TTC549 (cell line): ENCODE measurements around the gene COL26A1.
A peak's percentile ranks its signal among the peaks of the same experiment; 100 is the strongest.
"Not testable (repeated sequence)": the region's sequence is repeated elsewhere in the genome, so short reads cannot be mapped to it uniquely, and the experiment has no call there.

Experiments used
- FAIRE-seq: peaks from 2 replicates; lab custom pipeline; 2012; peaks lifted over from hg19 to GRCh38; lab: Jason Lieb, UNC

The COL26A1 gene

DNA sequence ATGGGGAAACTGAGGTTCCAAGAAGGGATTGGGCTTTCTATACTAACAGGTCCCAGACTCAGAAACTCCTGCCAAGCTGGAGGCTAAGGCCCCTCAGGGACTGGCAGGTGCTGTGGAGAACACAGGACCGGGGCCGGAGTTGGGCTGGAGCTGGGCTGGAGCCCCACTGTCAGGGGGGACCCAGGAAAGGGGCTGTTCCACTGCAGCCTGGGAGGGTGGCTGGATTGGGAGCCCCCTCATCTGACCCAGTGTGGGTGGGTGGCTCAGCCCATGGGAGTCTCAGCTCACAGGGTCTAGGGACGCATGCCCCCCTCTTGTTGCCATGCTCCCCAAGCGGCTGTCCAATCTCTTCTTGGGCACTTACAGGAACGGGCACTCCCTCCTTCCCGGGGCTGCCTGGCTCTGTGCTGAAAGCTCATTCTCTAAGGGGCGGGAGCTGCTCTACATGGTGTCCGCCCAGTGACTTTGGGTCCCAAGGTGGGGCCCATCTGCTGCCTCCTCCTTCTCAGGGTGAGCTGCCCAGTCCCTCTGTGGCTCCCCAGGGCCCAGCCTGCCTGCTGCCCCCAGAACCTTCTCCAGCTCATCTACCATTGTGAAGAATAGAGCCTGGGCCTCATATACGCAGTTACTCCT is 139.9 kb downstream of the COL26A1 start:
- FAIRE-seq = no peak

- not testable (repeated sequence) for FAIRE-seq
These were observed 142.8 kb downstream of the COL26A1 start for GRCh38 chr7:101505510-101505909.

DNA sequence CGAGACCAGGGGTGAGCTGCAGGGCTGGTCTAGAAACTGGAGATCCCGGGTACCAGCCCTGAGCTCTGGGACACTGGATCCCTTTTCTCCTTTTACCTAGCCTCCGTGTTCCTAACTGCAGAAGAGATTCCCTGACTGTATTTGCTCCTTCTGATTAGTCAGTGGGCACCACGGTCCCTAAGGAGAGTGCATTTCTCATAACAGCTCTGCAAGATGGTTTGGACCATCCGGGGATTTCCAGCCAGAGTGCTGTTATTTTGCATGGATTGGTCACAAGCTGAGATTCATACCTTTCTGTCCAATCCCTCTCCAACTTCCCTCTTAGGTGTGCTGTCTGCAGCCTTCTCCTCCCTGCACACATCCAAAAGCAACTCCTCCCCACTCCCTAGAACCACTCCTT is 143.9 kb downstream of the COL26A1 start:
- FAIRE-seq = no peak

DNA sequence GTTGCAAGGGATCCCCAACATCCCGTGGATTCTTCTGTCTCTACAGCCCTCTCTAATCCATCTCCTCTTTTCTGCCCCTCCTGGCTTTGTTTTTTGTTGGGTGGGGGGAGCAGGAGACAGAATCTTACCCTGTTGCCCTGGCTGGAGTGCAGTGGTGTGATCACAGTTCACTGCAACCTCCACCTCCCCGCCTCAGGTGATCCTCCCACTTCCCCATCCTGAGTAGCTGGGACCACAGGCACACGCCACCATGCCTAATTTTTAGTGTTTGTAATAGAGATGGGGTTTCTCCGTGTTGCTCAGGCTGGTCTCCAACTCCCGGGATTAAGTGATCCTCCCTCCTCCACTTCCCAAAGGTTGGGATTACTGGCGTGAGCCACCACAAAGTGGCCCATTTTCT is 144.7 kb downstream of the COL26A1 start:
- no peak for FAIRE-seq

GRCh38 chr7:101507791-101508252 is 145.1 kb downstream of the COL26A1 start:
- peak; percentile 5 for FAIRE-seq

GRCh38 chr7:101510297-101510696 is 147.6 kb downstream of the COL26A1 start:
- no peak for FAIRE-seq

GRCh38 chr7:101511965-101512364 is 149.3 kb downstream of the COL26A1 start:
- FAIRE-seq = no peak

GRCh38 chr7:101516851-101517250 is 154.2 kb downstream of the COL26A1 start:
- no peak for FAIRE-seq

GRCh38 chr7:101517304-101517703 is 154.6 kb downstream of the COL26A1 start:
- FAIRE-seq = no peak

GRCh38 chr7:101518336-101518735 is 155.7 kb downstream of the COL26A1 start:
- FAIRE-seq = no peak

- no peak for FAIRE-seq
These were observed 156.8 kb downstream of the COL26A1 start for GRCh38 chr7:101519324-101520023.

DNA sequence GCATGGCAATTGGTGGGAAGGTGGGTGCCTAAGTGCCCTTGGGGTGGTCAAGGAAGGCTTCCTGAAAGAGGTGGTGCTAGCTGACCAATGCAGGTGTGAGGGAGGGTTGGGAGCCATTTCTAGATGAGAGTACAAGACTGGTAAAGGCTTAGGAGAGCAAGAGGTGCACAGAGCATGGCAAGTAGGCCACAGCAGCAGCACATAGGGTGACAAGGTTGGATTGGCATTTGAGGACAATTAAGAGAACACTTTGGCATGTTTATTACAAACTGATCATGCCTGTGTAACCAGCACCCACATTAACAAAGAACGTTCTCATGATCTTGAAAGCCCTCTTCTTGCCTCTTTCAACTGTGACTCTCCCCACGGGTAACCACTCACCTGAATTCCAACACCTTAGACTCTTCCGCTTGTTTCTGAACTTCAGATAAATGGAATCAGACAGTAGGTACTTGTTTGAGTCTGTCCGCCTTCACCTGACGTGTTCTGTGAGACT is 158.8 kb downstream of the COL26A1 start:
- no peak for FAIRE-seq

DNA sequence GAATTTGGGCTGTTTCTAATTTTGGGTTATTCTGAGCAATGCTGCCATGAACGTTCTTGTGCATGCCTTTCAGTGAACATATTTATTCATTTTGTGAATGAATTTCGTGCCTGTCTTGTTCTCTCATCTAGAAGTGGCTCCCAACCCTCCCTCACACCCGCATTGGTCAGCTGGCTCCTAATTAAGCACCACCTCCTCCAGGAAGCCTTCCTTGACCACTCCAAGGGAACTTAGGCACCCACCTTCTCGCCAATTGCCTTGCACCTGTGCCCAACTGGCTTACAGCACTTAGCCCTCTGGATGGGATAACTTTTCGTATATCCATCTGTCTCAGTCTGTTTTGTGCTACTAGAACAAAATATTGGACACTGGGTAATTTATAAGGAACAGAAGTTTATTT is 159.3 kb downstream of the COL26A1 start:
- no peak for FAIRE-seq

DNA sequence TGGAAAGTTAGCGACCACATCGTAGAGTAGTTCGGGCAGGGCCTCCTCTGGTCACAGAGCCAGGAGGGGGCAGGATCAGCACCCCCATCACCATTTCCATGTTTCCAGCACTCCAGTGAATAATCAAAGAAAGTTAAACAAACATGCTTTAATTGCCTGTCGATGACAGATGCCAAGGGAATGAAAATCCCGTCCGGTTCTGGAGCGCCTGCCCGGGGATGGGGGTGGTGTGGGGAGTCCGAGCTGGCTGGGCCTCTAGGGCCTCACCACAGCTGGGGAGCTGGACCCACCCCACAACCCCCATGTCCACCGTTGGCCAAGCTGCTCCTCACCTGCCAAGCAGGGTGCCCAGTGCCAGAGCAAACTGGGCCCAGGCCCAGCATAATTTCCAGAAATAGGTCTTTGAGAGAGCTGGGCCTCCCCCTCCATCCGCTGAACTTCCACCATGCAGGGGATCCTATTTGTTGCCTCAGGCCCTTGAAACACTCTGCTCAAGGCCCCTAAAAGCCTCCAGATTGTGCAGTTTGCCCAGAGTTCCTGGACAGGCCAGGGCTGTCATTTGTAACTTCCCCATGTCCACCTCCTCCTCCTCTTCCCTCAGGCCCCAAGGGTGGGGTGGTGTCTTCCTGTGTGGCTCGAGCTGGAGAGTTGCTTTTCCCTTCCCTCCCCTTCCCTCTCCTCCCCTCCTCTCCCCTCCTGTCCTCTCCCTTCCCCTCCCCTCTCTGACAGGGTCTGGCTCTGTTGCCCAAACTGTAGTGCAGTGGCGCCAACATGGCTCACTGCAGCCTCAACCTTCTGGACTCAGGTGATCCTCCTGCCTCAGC is 165.4 kb downstream of the COL26A1 start:
- FAIRE-seq = no peak

DNA sequence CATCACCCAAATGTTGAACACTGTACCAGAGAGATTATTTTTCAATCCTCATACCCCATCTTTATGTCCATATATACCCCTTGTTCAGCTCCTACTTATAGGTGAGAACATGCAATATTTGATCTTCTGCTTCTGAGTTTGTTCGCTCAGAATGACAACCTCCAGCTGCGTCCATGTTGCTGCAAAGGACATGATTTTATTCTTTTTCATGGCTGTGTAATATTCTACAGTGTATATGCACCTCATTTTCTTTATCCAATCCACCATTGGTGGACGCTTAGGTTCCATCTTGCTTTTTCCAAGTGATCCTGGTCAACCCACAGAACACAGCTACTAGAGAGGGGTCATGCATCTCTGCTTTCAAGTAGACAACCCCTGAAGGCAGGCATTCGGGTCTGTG is 166.9 kb downstream of the COL26A1 start:
- no peak for FAIRE-seq

DNA sequence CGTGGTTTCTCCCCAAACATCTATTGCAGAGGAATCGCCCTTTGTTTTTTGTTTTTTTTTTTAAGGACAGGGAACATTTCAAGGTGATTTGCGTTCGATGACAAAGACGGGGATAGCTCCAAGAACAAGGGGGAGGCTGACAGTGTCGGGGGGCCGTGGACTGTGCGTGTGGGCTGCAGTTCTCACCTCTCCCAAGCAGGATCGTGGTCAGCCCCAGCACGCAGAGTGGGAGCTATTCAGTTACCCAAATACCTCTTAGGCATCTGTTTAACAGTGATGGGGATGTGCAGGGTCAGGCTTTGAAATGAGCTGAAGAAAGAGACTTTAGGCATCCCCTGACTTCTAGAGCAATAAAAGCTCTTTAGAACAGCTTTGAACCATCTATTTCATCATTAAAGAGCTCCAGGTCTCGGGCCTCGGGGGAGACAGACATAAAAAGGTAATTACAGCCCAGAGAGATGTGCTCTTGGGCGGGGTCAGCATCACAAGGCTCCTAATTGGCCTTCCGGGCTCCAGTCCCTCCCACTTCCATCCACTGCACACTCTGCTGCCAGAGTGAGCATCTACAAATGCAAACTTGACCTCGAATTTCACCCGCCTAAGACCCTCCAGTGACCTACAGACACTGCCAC is 169.2 kb downstream of the COL26A1 start:
- FAIRE-seq = no peak

- no peak for FAIRE-seq
These were observed 169.9 kb downstream of the COL26A1 start for GRCh38 chr7:101532400-101533102.

DNA sequence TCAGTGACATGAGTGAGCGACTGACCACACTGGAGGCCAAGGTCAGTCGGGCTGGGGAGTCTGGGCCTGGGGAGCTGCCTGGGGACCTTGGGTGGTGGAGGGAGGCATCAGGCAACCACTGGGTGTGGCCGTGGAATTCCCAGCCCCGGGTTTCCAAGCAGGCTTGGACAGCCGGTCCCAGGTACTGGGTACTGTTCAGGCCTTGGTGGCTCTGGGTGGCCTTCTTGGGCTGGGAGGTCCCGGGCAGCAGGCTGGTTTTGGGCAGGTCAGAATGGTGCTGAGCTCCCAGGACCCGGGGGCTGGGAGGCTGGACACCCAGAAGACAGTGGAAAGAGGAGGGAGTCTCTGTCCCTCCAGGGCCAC is 170.4 kb downstream of the COL26A1 start:
- no peak for FAIRE-seq

DNA sequence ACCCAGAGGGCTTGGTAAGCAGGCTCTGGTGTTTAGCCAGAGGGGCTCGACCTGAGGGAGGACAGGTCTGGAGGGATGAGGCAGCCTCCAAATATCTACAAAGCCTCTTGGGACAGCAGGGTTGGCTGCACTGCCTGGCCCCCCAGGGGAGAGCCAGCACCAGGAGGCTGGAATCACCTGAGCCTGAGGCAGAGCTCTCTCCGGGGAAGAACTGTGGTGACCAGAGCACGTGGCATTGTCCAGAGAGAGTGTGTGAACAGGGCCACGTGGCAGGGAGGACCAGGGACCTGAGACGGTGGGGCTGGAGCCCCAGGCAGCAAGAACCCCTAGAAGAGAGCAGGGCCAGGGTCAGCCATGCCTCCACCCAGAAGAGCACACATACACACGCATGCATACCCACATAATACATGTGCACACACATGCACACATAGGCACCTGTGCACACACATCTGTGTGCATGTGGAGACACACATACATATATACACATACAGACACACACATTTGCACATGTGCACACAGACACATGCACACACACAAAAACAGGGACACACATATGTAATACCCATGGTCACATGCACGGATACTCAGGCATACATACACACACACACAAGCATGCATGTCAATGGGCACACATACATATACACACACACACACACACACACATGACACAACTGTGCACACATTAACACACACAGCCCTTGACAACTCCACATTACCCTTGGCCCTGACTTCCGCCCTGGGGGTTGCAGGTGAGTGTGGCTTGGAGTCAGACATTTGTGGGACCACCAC is 171.5 kb downstream of the COL26A1 start:
- no peak for FAIRE-seq

DNA sequence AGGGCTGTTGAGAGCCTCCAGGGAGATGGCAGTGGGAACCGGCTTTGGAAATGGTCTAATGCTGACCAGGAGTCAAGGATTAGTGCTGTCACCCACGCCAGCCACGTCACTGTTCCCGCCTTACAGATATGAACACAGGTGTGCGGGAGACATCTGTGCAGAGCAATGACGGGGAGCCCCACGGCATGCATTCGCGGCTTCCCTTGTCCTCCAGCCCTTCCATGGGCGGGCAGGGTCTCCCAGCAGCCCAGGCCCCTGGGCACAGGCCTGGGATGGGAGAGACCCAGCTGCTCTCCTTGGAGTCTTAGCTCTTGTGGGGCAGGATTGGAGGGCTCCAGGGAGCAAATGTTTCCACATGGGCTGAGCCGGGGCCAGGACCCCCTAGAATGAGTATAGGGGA is 172.2 kb downstream of the COL26A1 start:
- FAIRE-seq = no peak

- no peak for FAIRE-seq
These were observed 172.7 kb downstream of the COL26A1 start for GRCh38 chr7:101535351-101535751.
